Measurements from ENCODE around the gene MARVELD1. TPM values are rescaled to one million over a fixed set of nuclear protein-coding genes. Genes with fewer than 3 reads are reported as not detected.

Gene MARVELD1
- total RNA-seq, 1 experiment from 2014 or later, result 17.6 TPM

GRCh38 chr10:97736902-97737769, 23.6 kb downstream of the MARVELD1 start, which contains the start of gene ZFYVE27:
TSS of gene ZFYVE27 (plus strand) at chr10:97737128. CDS start at chr10:97738478, 1,350 bp downstream.
- H3K9me3 ChIP-seq (ENCODE audit: low read length), result no peaks in the 10 kb centered on the region
- BruUV-seq (replicated peaks), result TSS peak; percentile 51
- peak within 1 kb of the TSS; percentile 79 for H2AFZ ChIP-seq (ENCODE audit: low read length)
- DNase-seq, result peak; percentile 92
- no peaks in the 10 kb centered on the region for H4K20me1 ChIP-seq (ENCODE audit: low read length)
- H3K4me3 ChIP-seq (ENCODE audit: low read length), result peak within 1 kb of the TSS; percentile 83
- peak within 1 kb of the TSS; percentile 40; the same call in 1 of the 2 replicates for H3K27ac ChIP-seq (ENCODE audit: low read length)
- peak within 1 kb of the TSS; percentile 86 for H3K9ac ChIP-seq (ENCODE audit: low read length)
- peaks cover 9% of the 10 kb centered on the region for H3K4me1 ChIP-seq (ENCODE audit: insufficient read depth, low read length)
- peaks cover 40% of the 10 kb centered on the region for H3K79me2 ChIP-seq (ENCODE audit: low read length)
- POLR2A ChIA-PET (ENCODE audit: unreplicated experiment), result interaction anchor here (0.7 to 1.0 kb wide), 3 partner anchors 11 to 50 kb away, joined by 3 to 6 read pairs (median 4); partner anchors contain the start of genes AVPI1 and MARVELD1
- H3F3A ChIP-seq (ENCODE audit: low read length, unreplicated experiment), result no peaks in the 10 kb centered on the region
- peaks cover 6% of the 10 kb centered on the region; the same call in 1 of the 2 replicates for H3K36me3 ChIP-seq (ENCODE audit: low read depth, low read length)
- CTCF ChIA-PET, result interaction anchor here (0.5 kb wide), 1 partner anchor 52 kb away, joined by 3 read pairs; no protein-coding TSS in a partner anchor
- H3K27me3 ChIP-seq (ENCODE audit: low read length), result no peaks in the 10 kb centered on the region
- intact Hi-C loops (cut with micrococcal nuclease), result no loop called here
- no peaks in the 10 kb centered on the region for H3K9me2 ChIP-seq (replicated peaks; ENCODE audit: low read length)
- TF ChIP-seq EZH2 (IDR thresholded peaks at IDR 0.05; ENCODE audit: low read length, unreplicated experiment) (no peak), EZH2phosphoT487 (IDR thresholded peaks at IDR 0.05; ENCODE audit: borderline replicate concordance, low read length) (no peak), CTCF (conservative IDR thresholded peaks at IDR 0.05; ENCODE audit: low read depth, low read length) (no peak)
- peak; percentile 87 for ATAC-seq
- peak within 1 kb of the TSS; percentile 93 for H3K4me2 ChIP-seq (ENCODE audit: low read length)

GRCh38 chr10:97737770-97738265, 24.3 kb downstream of the MARVELD1 start:
- H3K9me3 ChIP-seq (ENCODE audit: low read length), result no peaks in the 10 kb centered on the region
- ATAC-seq, result no peak
- no peak for TF ChIP-seq EZH2phosphoT487 (IDR thresholded peaks at IDR 0.05; ENCODE audit: borderline replicate concordance, low read length)
- peaks cover 40% of the 10 kb centered on the region for H3K79me2 ChIP-seq (ENCODE audit: low read length)
- peak overlapping the region; percentile 83 for H3K4me3 ChIP-seq (ENCODE audit: low read length)
- H3F3A ChIP-seq (ENCODE audit: low read length, unreplicated experiment), result no peaks in the 10 kb centered on the region
- peak overlapping the region; percentile 86 for H3K9ac ChIP-seq (ENCODE audit: low read length)
- H4K20me1 ChIP-seq (ENCODE audit: low read length), result no peaks in the 10 kb centered on the region
- H3K36me3 ChIP-seq (ENCODE audit: low read depth, low read length), result peaks cover 6% of the 10 kb centered on the region; the same call in 1 of the 2 replicates
- H3K27ac ChIP-seq (ENCODE audit: low read length), result no peak overlapping the region; the same call in 1 of the 2 replicates
- H3K9me2 ChIP-seq (replicated peaks; ENCODE audit: low read length), result no peaks in the 10 kb centered on the region
- POLR2A ChIA-PET (ENCODE audit: unreplicated experiment), result no interaction called here
- no peak for DNase-seq
- H2AFZ ChIP-seq (ENCODE audit: low read length), result peak overlapping the region; percentile 79; the same call in 1 of the 2 replicates
- CTCF ChIA-PET, result no interaction called here
- intact Hi-C loops (cut with micrococcal nuclease), result no loop called here
- H3K4me1 ChIP-seq (ENCODE audit: insufficient read depth, low read length), result peaks cover 9% of the 10 kb centered on the region
- H3K27me3 ChIP-seq (ENCODE audit: low read length), result no peaks in the 10 kb centered on the region
- peak overlapping the region; percentile 93 for H3K4me2 ChIP-seq (ENCODE audit: low read length)
- BruUV-seq (replicated peaks), result no TSS peak

- Histone ChIP-seq H3K36me3 (ENCODE audit: low read depth, low read length) (peaks cover 6% of the 10 kb centered on the region; the same call in 1 of the 2 replicates), H3K9me2 (replicated peaks; ENCODE audit: low read length) (no peaks in the 10 kb centered on the region), H3K9me3 (ENCODE audit: low read length) (no peaks in the 10 kb centered on the region), H3K4me1 (ENCODE audit: insufficient read depth, low read length) (peaks cover 9% of the 10 kb centered on the region), H3F3A (ENCODE audit: low read length, unreplicated experiment) (no peaks in the 10 kb centered on the region), H3K27ac (ENCODE audit: low read length) (no peak overlapping the region), H2AFZ (ENCODE audit: low read length) (no peak overlapping the region), H3K4me3 (ENCODE audit: low read length) (peak overlapping the region; percentile 83; the same call in 1 of the 2 replicates), H3K4me2 (ENCODE audit: low read length) (peak overlapping the region; percentile 93), H4K20me1 (ENCODE audit: low read length) (no peaks in the 10 kb centered on the region), H3K9ac (ENCODE audit: low read length) (no peak overlapping the region), H3K27me3 (ENCODE audit: low read length) (no peaks in the 10 kb centered on the region), H3K79me2 (ENCODE audit: low read length) (peaks cover 45% of the 10 kb centered on the region)
- no TSS peak for BruUV-seq (replicated peaks)
- ChIA-PET POLR2A (ENCODE audit: unreplicated experiment) (no interaction called here), CTCF (no interaction called here)
- no peak for ATAC-seq
- intact Hi-C loops (cut with micrococcal nuclease), result no loop called here
- no peak for DNase-seq
- no peak for TF ChIP-seq EZH2 (IDR thresholded peaks at IDR 0.05; ENCODE audit: low read length, unreplicated experiment)
- no peak for TF ChIP-seq CTCF (conservative IDR thresholded peaks at IDR 0.05; ENCODE audit: low read depth, low read length)
- no peak for TF ChIP-seq EZH2phosphoT487 (IDR thresholded peaks at IDR 0.05; ENCODE audit: borderline replicate concordance, low read length)
These were observed 25.1 kb downstream of the MARVELD1 start for GRCh38 chr10:97738616-97739015.

Data from PC-3 (cell line).